Stimulated activated CD8-positive, alpha-beta memory T cell treated with anti-CD3 and anti-CD28 coated beads, Interleukin-15, amount 100 ng/mL, for 24 hours (primary cell): ENCODE data around the gene GRAMD2A.

Experiments
- DNase-seq: peaks from one replicate; pipeline ENCODE4 v3.0.0-alpha.2; 2020; ENCODE audit warnings: low read depth

The GRAMD2A gene

DNA sequence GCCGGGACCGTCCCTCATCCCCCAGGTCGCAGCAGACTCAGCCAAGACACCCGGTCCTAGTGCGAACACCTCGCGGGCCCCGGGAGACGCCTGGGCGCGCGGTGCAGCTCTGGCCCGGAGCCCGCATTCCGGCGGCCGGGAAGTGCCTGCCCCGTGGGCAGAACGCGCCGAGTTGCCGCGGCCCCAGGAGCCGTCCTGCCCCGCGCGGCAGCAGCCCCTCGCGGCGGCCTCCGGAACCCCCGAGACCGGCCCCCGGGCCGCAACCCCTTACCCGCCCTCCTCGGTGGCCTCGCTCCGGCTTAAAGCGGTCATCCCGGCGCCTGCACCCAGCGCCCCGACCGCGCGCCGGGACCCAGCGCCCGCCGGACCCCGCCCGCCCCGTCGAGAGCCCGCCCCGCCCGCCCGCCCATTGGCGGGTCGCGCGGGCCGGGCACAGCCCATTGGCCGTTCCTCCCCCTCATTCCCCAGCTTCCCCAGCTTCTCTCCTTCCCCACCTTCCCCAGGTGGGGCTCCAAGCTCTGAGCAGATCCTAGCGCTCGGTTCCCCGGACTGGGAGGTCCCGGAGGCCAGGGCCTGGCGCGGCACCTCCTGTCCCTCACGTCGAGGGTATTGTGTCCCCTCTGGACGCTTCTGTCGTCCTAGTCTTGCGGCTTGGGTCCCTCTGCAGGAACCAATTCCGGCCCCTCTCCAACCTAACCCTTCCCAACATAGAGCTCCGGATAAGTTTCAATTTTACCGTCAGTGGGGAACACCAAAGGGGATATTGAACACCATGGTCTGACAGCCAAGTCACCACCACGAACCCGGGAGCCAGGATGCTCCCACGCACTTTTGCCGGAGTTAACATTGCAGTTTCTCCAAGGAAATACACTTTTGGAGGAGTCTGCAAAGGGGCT lies at the start of gene GRAMD2A:
TSS of gene GRAMD2A (minus strand) at position 328 of the 896 bp plus-strand sequence.
- DNase-seq: peak; percentile 21

DNA sequence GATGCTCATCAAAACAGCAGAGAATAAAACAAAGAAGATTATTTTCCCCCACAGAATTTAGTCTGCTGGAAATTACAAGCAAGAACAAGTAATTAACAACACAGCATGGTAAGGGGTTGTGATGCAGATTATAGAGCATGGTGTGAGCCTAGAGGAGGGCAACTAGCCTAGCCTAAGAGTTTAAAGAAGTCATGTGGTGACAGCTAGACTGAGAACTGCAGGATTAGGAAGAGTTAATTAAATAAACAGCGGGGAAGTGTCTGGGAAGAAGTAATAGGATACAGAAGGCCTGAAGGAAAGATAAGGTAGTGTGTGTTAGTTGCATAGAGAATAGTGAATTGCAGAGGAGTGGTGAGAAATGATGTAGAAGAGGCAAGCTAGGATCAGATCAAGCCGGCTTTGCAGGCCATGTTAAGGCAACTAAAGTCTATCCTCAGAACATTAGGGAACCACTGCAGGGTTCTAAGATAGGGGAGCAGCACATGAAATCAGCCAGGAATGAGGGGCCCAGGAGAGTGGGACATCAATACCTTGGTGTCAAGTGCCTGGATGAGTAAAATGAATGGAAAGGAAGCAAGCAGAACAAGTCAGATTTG lies 45.3 kb upstream of the GRAMD2A start:
- DNase-seq: no peak

- no peak for DNase-seq
Observed at GRCh38 chr15:72239652-72240051, 42.1 kb upstream of the GRAMD2A start.

DNA sequence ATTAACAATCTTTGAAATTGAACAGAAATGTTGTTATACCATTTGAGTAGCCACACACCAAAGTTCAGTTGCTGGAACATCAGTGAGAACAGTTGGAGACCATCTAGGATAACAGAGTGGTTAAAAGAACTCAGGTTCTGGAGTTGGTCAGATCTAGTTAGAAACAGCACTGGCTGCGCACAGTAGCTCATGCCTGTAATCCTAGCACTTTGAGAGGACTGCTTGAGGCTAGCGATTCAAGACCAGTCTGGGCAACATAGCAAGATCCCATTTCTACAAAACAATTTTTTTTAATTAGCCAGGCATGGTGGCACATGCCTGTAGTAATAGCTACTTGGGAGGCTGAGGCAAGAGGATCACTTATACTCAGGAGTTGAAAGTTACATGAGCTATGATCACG lies 41.0 kb upstream of the GRAMD2A start:
- DNase-seq: no peak

DNA sequence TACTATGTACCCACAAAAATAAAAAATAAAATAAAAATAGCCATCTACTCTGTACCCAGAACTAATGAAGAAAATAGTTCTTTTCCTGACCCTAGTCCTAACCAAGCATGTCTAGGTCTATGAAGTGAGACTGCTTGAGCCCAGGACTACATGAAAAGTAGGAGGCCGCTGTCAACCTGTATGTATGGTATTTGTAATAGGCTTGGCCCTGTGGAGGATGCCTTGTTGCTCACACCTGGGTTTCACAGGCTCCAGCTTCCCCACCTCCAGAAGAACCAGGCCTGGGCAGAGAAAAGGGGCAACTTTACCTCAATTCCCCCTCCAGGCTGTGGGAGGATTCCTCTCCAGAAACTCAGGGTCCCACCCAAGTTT lies 40.3 kb upstream of the GRAMD2A start:
- DNase-seq: no peak

DNA sequence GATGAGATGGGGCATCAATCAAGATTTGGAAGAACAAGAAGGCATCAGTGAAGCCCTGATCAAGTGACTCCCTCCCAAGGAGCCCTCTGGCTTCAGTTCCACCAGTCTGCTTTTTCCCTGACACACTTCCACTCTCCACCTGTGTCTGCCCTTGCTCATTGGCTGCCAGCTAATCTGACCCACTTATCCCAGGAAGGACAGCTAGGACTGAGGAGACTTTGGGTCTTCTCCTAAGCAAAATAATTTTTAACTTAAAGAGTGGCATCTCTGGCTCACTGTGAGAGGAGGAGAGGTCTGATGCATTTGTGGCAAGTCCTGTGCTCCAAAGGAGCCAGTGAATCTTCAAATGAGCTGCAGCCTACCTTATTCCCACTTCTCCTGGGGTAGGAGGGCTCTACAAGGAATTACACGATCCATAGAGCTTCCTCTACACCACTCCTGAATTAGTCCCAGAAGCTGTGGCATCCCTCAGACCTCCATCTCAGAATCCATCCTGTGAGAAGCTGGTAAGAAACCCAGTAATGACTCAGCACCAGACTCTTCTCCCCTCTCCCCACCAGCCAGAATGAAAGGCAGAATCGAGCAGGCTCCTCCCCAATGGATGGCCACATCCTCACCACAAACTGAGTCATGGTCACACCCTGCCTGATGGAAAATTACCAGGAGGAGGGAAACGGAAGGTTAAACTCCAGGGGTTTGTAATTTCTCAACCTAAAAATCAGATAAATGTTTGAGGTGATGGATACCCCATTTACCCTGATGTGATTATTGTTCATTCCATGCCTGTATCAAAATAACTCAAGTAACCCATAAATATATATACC lies 39.7 kb upstream of the GRAMD2A start:
- no peak for DNase-seq

- DNase-seq: no peak
Observed at GRCh38 chr15:72236381-72237003, 38.9 kb upstream of the GRAMD2A start.

DNA sequence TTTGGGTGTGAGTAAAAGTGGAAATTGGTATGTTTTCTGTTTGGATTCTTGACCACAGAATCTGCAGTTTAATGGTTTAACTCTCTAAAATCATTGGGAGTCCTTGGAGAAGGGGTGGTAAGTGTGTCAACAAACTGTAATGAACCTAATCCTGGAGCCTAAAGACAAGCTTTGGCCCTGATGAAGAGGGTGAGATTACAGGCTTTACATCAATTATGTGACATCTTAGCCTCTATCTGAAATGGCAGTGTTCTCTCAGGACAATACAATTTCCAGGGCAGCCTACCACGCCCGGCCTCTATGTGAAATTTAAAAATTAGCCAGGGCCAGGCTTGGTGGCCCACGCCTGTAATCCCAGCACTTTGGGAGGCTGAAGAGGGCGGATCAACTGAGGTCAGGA lies 37.7 kb upstream of the GRAMD2A start:
- DNase-seq: no peak

- no peak for DNase-seq
Observed at GRCh38 chr15:72233769-72234168, 36.2 kb upstream of the GRAMD2A start.

DNA sequence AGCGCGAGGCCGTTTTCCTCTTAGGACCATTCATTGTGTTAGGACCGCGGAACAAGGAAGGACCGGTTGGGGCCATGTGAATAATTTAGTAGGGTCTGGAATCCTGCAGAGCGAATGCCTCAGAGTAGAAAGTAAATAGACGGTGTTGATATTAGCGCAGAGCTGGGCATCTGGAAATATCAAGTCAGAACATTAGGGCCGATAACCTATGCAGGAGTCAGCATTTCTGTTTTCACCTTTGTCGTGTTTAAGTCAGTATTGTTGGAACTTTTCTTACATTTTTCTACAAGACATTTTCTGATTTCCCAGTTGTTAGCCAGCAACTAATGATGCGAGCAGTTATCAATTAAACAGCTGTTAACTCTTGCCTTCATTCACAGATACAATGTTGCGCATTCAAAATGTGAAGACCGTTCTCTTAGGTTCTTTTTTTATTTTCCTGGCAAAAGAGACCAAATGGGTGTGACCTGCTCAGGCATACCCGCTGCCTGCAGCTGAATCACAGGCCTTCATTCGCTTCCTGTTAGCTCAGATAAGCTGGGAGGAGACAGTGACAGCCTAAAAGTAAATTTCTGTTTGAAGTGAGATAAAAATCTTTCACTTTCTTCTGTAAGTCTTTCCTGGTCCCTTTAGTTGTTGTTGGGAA lies 34.4 kb upstream of the GRAMD2A start:
- DNase-seq: no peak

DNA sequence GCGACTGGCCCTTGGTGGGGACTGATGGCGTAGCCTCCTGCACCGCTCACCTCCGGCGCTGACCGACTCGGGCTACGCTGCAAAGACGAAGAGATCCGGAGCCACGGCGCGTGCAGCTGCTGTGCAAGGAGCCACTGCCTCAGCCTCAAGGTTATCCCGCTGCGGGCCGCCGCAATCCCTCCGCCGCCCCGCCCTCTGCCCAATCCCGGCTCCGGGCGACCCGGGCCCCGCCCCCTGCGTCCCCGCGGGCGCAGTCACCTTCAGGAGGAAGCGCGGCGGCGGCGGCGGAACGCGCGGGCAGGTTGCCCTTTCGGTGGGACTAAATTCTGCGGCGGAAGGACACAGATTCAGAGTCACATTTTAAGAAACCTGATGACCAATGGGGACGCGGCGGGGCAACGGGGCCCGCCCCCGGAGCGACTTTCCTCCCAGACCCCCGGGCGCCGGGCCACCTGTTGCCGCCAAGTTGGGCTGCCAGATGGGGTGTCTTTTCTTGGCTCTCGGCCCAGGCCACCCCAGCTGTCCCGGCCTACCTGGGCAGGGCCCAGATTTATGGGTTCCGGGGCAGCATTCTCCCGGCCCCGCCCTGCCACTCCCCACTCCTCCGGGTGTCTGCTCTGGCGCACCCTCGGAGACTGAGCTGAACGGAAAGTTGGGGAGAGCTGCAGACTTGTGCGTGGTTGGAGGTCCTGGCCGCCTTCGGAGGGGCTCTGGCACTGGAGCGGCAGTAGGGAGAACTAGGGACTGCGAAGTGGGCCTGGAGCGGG lies 33.7 kb upstream of the GRAMD2A start, which contains the start of gene PKM:
TSS of gene PKM (minus strand) at position 125 of the 767 bp plus-strand sequence. CDS start 12,093 bp downstream, outside the sequence.
- DNase-seq: peak; percentile 93

DNA sequence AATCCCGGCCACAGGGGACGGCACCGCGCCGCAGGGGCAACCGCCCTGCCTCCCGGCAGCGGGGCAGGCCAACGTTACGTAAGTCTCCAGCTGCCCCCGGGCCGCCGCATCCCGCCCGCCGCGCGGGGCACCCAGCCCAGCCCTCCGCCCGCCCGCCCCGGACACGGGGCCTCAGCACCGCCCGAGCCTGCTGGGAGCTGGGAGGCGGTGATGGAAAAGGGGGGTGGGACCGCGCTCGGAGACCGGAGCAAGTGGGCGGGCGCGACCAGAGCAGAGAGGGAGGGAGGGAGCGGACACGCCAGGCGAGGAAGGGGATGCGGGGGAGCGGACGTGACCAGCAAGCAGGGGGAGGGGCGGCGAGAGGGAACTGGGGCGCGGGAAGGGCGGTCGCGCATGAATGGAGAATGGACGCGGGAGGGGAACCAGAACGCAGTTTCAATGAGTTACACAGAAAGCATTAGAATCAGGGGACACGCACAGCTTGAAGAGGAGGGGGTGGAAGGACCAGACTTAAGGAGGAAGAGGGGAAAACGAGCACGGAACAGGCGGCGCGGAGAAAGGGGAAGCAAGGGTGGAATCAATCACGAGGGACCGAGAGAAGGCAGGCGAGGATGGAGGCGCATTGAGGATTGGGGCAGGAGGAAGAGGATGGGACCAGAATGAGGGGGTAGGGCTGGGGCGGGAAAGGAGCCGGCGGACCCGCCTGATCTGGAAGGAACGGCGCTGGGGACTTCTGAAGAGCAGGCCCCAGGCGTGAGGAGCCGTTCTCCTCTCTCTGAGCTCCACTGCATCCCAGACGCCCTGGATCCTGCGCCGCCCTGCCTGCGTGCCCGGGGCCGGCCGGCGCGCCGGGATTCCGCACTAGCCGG lies 32.8 kb upstream of the GRAMD2A start:
- DNase-seq: peak; percentile 61

GRCh38 chr15:72229947-72230196 lies 32.3 kb upstream of the GRAMD2A start:
- no peak for DNase-seq

DNA sequence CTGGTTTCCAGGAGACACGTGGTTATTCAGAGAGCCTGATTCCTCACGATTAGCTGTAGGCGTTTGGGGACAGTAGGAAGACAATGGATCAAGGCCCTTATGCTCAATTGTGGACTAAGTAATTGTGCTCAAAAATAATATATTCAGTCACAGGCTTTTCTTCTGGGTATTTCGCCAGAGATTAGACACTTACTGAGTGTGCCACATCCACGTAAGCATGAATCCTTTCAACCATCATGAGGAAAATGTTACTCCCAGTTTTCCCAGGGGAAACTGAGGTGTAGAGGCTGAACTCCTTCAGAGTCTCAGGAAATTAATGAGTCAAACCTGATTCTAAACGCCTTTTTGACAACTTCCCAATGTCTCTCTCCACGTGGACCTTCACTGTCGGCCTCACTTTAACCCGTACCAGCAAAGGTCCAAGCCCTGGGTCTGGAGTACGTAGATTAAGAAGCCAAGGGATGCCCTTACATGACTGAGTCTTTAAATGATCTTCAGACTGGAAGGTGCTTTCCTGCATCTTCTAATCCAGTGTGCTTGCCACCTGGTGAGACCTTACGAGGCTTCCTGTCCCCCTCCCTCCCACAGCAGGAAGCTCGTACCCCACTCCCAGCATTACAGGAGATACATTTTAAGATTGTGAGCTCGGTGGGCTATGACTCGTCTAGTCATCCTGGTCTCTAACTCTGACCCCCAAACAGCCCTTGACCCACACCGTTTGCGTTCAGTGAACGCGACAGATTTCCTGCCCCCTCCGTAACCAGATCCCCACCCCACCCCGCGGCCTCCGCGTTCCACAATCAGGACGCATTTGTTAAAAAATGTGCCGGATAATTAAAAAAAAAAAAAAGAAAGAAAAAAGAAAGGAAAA lies 31.7 kb upstream of the GRAMD2A start:
- DNase-seq: no peak

GRCh38 chr15:72227720-72228119 lies 30.1 kb upstream of the GRAMD2A start:
- DNase-seq: no peak

- DNase-seq: no peak
Observed at GRCh38 chr15:72227192-72227586, 29.6 kb upstream of the GRAMD2A start.

DNA sequence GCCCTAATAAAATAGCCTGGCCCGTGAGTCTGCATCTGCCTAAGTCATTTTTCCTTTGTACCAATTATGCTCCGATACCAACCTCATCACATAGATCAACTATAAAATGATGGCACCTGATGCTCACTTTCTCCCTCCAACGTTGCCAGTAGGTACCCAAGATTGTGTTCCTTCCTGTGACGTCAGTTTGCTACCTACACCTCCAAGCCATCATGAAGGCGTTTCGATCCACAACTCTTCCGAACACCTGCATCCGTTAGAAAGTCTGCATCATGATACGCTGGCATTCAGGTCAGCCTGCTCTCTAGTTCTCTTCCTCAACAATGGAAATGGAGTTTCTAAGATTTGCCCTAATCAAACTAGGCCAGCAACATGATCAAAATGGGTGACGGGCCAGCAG lies 25.7 kb upstream of the GRAMD2A start:
- DNase-seq: no peak

- DNase-seq: no peak
Observed at GRCh38 chr15:72222393-72222792, 24.8 kb upstream of the GRAMD2A start.

DNA sequence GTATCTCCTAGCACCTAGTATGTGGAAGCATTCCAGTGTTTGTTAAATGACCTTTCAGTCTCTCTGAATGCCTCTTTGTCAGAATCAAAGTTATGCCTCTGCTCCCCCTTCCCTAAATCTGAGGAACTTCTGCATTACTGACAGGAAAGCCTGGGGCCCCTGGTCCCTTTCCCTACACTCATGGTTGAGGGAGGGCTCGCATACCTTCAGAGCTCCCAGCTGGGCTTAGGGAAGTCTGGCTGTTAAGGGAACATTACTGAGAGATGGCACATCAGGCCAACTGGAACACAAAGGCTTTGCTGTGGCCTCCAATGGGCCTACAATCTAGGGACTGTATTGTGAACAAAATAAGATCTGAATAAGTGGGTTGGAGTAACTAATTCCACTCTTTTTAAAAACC lies 23.1 kb upstream of the GRAMD2A start:
- DNase-seq: no peak
